ENCODE results near the gene RAET1G. TPM values are rescaled to one million over a fixed set of nuclear protein-coding genes. Genes with fewer than 3 reads are reported as not detected.
"Not testable (repeated sequence)": the region's sequence is repeated elsewhere in the genome, so short reads cannot be mapped to it uniquely, and the experiment has no call there.

The RAET1G gene
- total RNA-seq, 2 donors from 2014 or later, result not detected

DNA sequence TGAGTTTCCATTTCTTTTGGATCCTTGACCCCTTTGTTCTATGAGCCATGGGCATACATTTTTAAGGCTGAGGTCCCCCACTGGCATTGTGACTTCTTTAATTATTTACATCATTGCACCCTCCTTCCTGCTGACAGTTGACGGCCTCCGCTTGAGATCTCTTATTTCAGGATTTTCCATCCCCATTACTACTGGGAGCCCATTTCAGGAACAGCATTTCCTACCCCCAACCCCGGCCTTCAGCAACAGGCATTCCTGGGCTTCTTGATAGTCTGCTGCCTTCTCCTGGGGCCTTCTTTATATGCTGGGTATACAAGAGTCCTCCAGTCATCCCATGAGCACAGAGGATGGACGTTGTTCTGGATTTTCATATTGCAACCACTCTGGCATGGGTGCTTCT is 44.7 kb upstream of the RAET1G start:
- H3K27ac ChIP-seq (ENCODE audit: low read depth, low read length), result no peak overlapping the region
- Mint-ChIP-seq H3K4me3 (no peak overlapping the region), H3K4me1 (peaks cover 10% of the 10 kb centered on the region), H3K27me3 (ENCODE audit: insufficient read depth) (peaks cover 98% of the 10 kb centered on the region), H3K9me3 (no peaks in the 10 kb centered on the region), H3K36me3 (ENCODE audit: low read depth) (no peaks in the 10 kb centered on the region), H3K27ac (no peak overlapping the region)
- H3K9me3 ChIP-seq (ENCODE audit: control insufficient read depth, low read length), result no peaks in the 10 kb centered on the region
- WGBS, 2 experiments (ENCODE audit: insufficient coverage in 1 of 2, insufficient read length in 1 of 2), result 81 to 84% methylated on average over 3 to 4 of the region's 4 CpGs
- H3K4me1 ChIP-seq (ENCODE audit: control insufficient read depth, insufficient read depth, low read length), result no peaks in the 10 kb centered on the region
- H3K9ac ChIP-seq (ENCODE audit: extremely low read depth, low read length, poor library complexity, severe bottlenecking), result no peak overlapping the region
- H3K4me3 ChIP-seq (ENCODE audit: low read length), result no peak overlapping the region
- DNase-seq, result no peak
- TF ChIP-seq, protein P1, sequence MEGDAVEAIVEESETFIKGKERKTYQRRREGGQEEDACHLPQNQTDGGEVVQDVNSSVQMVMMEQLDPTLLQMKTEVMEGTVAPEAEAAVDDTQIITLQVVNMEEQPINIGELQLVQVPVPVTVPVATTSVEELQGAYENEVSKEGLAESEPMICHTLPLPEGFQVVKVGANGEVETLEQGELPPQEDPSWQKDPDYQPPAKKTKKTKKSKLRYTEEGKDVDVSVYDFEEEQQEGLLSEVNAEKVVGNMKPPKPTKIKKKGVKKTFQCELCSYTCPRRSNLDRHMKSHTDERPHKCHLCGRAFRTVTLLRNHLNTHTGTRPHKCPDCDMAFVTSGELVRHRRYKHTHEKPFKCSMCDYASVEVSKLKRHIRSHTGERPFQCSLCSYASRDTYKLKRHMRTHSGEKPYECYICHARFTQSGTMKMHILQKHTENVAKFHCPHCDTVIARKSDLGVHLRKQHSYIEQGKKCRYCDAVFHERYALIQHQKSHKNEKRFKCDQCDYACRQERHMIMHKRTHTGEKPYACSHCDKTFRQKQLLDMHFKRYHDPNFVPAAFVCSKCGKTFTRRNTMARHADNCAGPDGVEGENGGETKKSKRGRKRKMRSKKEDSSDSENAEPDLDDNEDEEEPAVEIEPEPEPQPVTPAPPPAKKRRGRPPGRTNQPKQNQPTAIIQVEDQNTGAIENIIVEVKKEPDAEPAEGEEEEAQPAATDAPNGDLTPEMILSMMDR (conservative IDR thresholded peaks at IDR 0.05), result no peak
- no peaks in the 10 kb centered on the region for H3K36me3 ChIP-seq (ENCODE audit: control insufficient read depth, insufficient read depth, low read length)
- peaks cover 99% of the 10 kb centered on the region for H3K27me3 ChIP-seq (ENCODE audit: control insufficient read depth, insufficient read depth, low read length, poor library complexity, severe bottlenecking)

GRCh38 chr6:149966319-149966718 is 43.4 kb upstream of the RAET1G start:
- H3K9me3 Mint-ChIP-seq; H3K4me3 Mint-ChIP-seq; H3K9me3 ChIP-seq (ENCODE audit: control insufficient read depth, low read length); H3K27ac Mint-ChIP-seq; H3K27ac ChIP-seq (ENCODE audit: low read depth, low read length); H3K36me3 Mint-ChIP-seq (ENCODE audit: low read depth); DNase-seq; H3K4me1 ChIP-seq (ENCODE audit: control insufficient read depth, insufficient read depth, low read length); H3K36me3 ChIP-seq (ENCODE audit: control insufficient read depth, insufficient read depth, low read length); H3K9ac ChIP-seq (ENCODE audit: extremely low read depth, low read length, poor library complexity, severe bottlenecking); H3K4me3 ChIP-seq (ENCODE audit: low read length): not testable (repeated sequence)
- peaks cover 100% of the 10 kb centered on the region for H3K27me3 ChIP-seq (ENCODE audit: control insufficient read depth, insufficient read depth, low read length, poor library complexity, severe bottlenecking)
- Mint-ChIP-seq H3K27me3 (ENCODE audit: insufficient read depth) (peaks cover 100% of the 10 kb centered on the region), H3K4me1 (peaks cover 10% of the 10 kb centered on the region)
- WGBS, 2 experiments (ENCODE audit: insufficient coverage in 1 of 2, insufficient read length in 1 of 2), result 80 to 85% methylated on average over 1 to 2 of the region's 2 CpGs

- Histone ChIP-seq H3K27me3 (ENCODE audit: control insufficient read depth, insufficient read depth, low read length, poor library complexity, severe bottlenecking) (peaks cover 100% of the 10 kb centered on the region), H3K9me3 (ENCODE audit: control insufficient read depth, low read length) (no peaks in the 10 kb centered on the region), H3K27ac (ENCODE audit: low read depth, low read length) (no peak overlapping the region), H3K9ac (ENCODE audit: extremely low read depth, low read length, poor library complexity, severe bottlenecking) (no peak overlapping the region), H3K4me1 (ENCODE audit: control insufficient read depth, insufficient read depth, low read length) (no peaks in the 10 kb centered on the region), H3K4me3 (ENCODE audit: low read length) (peak overlapping the region; percentile 84), H3K36me3 (ENCODE audit: control insufficient read depth, insufficient read depth, low read length) (no peaks in the 10 kb centered on the region)
- peak; percentile 71 for DNase-seq
- Mint-ChIP-seq H3K4me3 (peak overlapping the region; percentile 62), H3K27me3 (ENCODE audit: insufficient read depth) (peaks cover 100% of the 10 kb centered on the region), H3K4me1 (peaks cover 10% of the 10 kb centered on the region), H3K27ac (no peak overlapping the region), H3K36me3 (ENCODE audit: low read depth) (no peaks in the 10 kb centered on the region), H3K9me3 (no peaks in the 10 kb centered on the region)
- WGBS, 2 experiments (ENCODE audit: insufficient coverage in 1 of 2, insufficient read length in 1 of 2), result 8 to 10% methylated on average over 28 to 38 of the region's 38 CpGs
- TF ChIP-seq, protein P1 (conservative IDR thresholded peaks at IDR 0.05), result no peak
Observed at GRCh38 chr6:149965194-149966020, 42.5 kb upstream of the RAET1G start.
